Testis (tissue), 3 donors: ENCODE data around the gene LEMD2. TPM values are rescaled to one million over a fixed set of nuclear protein-coding genes. Genes with fewer than 3 reads are reported as not detected.

Experiments used
- DNase-seq: peaks from one replicate; pipeline ENCODE4 v3.0.0-alpha.2; 2019
- H3K27ac ChIP-seq, 2 donors: fragments of 200-600 bp; sonication (generic); one replicate each; pipeline ENCODE4 v1.5.1; 2019
- H3K27me3 ChIP-seq: fragments of 200-600 bp; sonication (generic); one replicate; pipeline ENCODE4 v1.5.1; 2019
- H3K36me3 ChIP-seq: fragments of 200-600 bp; sonication (generic); one replicate; pipeline ENCODE4 v1.5.1; 2017; ENCODE audit warnings: low read depth; ENCODE audit errors: missing control alignments
- H3K4me1 ChIP-seq: fragments of 200-600 bp; sonication (generic); one replicate; pipeline ENCODE4 v1.5.1; 2019
- H3K4me3 ChIP-seq, 2 donors: fragments of 200-600 bp; sonication (generic); one replicate each; pipeline ENCODE4 v1.5.1; 2017 to 2019
- H3K9me3 ChIP-seq: fragments of 200-600 bp; sonication (generic); one replicate; pipeline ENCODE4 v1.5.1; 2017
- CTCF ChIP-seq, 3 experiments: fragments of 450-650 bp in 2 of 3; fragments of 200-600 bp in 1 of 3; sonication (generic) in 1 of 3; IDR thresholded peaks; one replicate each; pipeline ENCODE4 v1.5.1; 2016 to 2019; ENCODE audit warnings: antibody characterized with exemption in 3 of 3, mild to moderate bottlenecking in 2 of 3, moderate library complexity in 1 of 3
- POLR2A ChIP-seq: fragments of 450-650 bp; IDR thresholded peaks from one replicate; pipeline ENCODE4 v1.6.1; 2017; ENCODE audit warnings: antibody characterized with exemption, mild to moderate bottlenecking, moderate library complexity
- WGBS, 2 donors: methylation state at CpG; one replicate each; pipeline ENCODE4 v1.1.5; 2018; 5-methylcytosine and 5-hydroxymethylcytosine counted together
- intact Hi-C: fragments of 100-400 bp; cut with DNase I; formaldehyde crosslinking; loops from one replicate; pipeline ENCODE4 v1.15.1; 2023; ENCODE audit warnings: low total_unique reads
- polyA plus RNA-seq: library from polyadenylated mRNA; stranded (reverse); fragments of 350-450 nt; fragmentation: Illumina TruSeq; extraction: RNeasy Lipid Tissue Mini Kit (QIAGEN cat#74804); gene quantifications from one replicate; pipeline ENCODE4 v1.2.3, GENCODE V29; 2014; ENCODE audit warnings: low read depth, low replicate concordance; ENCODE audit not compliant: insufficient read depth
- total RNA-seq, 2 donors: library from RNA; depleted of rRNA; stranded (reverse); fragments of >200 nt; gene quantifications; one replicate each; pipeline ENCODE4 v1.2.3, GENCODE V29; 2016

LEMD2 gene
- total and polyA plus RNA-seq, 3 donors from 2014 or later: 71.2 to 89.5 (median 77.0) TPM

- intact Hi-C loops: no loop called here
- Histone ChIP-seq H3K4me3 (peak overlapping the region; percentile 75 to 99), H3K27ac (peak overlapping the region; percentile 83 to 99), H3K36me3 (no peaks in the 10 kb centered on the region), H3K27me3 (no peaks in the 10 kb centered on the region), H3K9me3 (no peaks in the 10 kb centered on the region), H3K4me1 (peaks cover 16% of the 10 kb centered on the region)
- 14 to 33% methylated on average over 7 of the region's 7 CpGs for WGBS, 2 donors
- TF ChIP-seq POLR2A (no peak), CTCF (IDR thresholded peaks at IDR 0.05) (no peak)
- no peak for DNase-seq
Observed at GRCh38 chr6:33787346-33787953, 1.5 kb downstream of the LEMD2 start.

GRCh38 chr6:33786736-33787135 lies 2.2 kb downstream of the LEMD2 start:
- no peaks in the 10 kb centered on the region for H3K27me3 ChIP-seq
- H3K4me1 ChIP-seq: peaks cover 16% of the 10 kb centered on the region
- no peaks in the 10 kb centered on the region for H3K9me3 ChIP-seq
- DNase-seq: no peak
- 49 to 53% methylated on average over 3 of the region's 3 CpGs for WGBS, 2 donors
- no peaks in the 10 kb centered on the region for H3K36me3 ChIP-seq
- TF ChIP-seq CTCF (IDR thresholded peaks at IDR 0.05) (no peak), POLR2A (no peak)
- no peak overlapping the region for H3K4me3 ChIP-seq
- peak overlapping the region; percentile 83 to 99 for H3K27ac ChIP-seq
- intact Hi-C loops: no loop called here

GRCh38 chr6:33785778-33786177 lies 3.2 kb downstream of the LEMD2 start:
- Histone ChIP-seq H3K4me1 (peaks cover 16% of the 10 kb centered on the region), H3K27me3 (no peaks in the 10 kb centered on the region), H3K27ac (no peak overlapping the region), H3K4me3 (no peak overlapping the region), H3K9me3 (no peaks in the 10 kb centered on the region), H3K36me3 (no peaks in the 10 kb centered on the region)
- no peak for DNase-seq
- TF ChIP-seq CTCF (IDR thresholded peaks at IDR 0.05): no peak
- TF ChIP-seq POLR2A: no peak
- 40 to 65% methylated on average over 3 of the region's 3 CpGs for WGBS, 2 donors
- intact Hi-C loops: no loop called here

- intact Hi-C loops: no loop called here
- H3K36me3 ChIP-seq: no peaks in the 10 kb centered on the region
- H3K4me1 ChIP-seq: peaks cover 16% of the 10 kb centered on the region
- 72 to 78% methylated on average over 12 to 13 of the region's 13 CpGs for whole genome bisulfite sequencing, 2 donors
- no peak overlapping the region for H3K27ac ChIP-seq
- H3K4me3 ChIP-seq: no peak overlapping the region
- H3K9me3 ChIP-seq: no peaks in the 10 kb centered on the region
- no peak for TF ChIP-seq CTCF (IDR thresholded peaks at IDR 0.05)
- TF ChIP-seq POLR2A: no peak
- no peak for DNase-seq
- H3K27me3 ChIP-seq: no peaks in the 10 kb centered on the region
Observed at GRCh38 chr6:33784787-33785186, 4.1 kb downstream of the LEMD2 start.
